ENCODE data around the gene CACNA1D. TPM values are rescaled to one million over a fixed set of nuclear protein-coding genes. Genes with fewer than 3 reads are reported as not detected.

Gene CACNA1D
- total and polyA plus RNA-seq, 9 of the 15 experiments (the other 6 are each of a cell fraction or from before 2014, with no cell fraction given), result 0.29 TPM; not detected in 8

DNA sequence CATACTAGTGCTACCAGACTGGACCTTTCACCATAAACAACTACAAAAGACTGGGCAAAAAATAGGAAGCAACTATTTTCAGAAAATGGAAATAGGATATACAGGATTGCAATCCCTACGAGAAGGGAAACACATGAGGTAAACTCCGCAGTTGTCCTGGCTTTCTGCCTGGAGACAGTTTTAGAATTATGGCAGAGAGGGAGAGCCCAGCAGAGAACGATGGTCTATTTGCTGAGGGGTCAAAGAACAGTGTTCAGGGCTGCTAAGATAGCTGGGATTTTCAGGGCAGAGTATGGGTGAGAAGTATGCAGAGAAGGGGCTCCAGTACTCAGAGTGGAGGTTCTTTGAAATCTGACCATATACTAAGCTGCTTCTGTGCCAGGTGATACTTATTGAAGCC is 188.4 kb downstream of the CACNA1D start (continued):
- TF ChIP-seq OTX1 (CRISPR knock-in tag; IDR thresholded peaks at IDR 0.05) (no peak), POU5F1 (IDR thresholded peaks at IDR 0.05; ENCODE audit: borderline replicate concordance, low read depth, low read length, partially characterized antibody) (no peak), HDAC8 (tag; IDR thresholded peaks at IDR 0.05) (no peak), CHD4 (IDR thresholded peaks at IDR 0.05; ENCODE audit: insufficient read depth, insufficient replicate concordance, low read depth, low read length, poor library complexity, severe bottlenecking) (no peak), NELFE (IDR thresholded peaks at IDR 0.05; ENCODE audit: insufficient read depth, insufficient read length) (no peak)
- TF ChIP-seq, protein P1, sequence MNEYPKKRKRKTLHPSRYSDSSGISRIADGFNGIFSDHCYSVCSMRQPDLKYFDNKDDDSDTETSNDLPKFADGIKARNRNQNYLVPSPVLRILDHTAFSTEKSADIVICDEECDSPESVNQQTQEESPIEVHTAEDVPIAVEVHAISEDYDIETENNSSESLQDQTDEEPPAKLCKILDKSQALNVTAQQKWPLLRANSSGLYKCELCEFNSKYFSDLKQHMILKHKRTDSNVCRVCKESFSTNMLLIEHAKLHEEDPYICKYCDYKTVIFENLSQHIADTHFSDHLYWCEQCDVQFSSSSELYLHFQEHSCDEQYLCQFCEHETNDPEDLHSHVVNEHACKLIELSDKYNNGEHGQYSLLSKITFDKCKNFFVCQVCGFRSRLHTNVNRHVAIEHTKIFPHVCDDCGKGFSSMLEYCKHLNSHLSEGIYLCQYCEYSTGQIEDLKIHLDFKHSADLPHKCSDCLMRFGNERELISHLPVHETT (CRISPR knock-in tag; conservative IDR thresholded peaks at IDR 0.05 in 1 of 2, IDR thresholded peaks at IDR 0.05 in 1 of 2), result no peak

DNA sequence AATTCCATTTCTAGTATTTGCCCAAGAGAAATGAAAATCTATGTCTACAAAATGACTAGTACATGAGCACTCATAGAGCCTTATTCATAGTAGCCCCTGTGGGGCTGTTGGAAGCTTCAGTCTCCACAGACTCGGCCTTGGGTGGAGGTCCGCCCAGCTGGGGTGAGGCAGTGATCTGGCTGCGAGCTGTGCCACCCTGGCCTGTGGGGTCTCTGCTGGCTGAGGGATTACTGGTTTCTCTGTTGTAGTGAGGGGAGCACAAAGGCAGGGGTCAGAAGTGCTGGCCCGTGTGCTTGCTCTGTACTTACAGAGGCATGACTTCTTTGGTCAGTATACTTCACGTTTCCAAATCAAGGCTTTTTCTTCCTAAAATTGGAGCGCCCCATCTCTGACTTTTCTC is 193.7 kb downstream of the CACNA1D start:
- Histone ChIP-seq H3K4me3 (no peak overlapping the region), H3K36me3 (ENCODE audit: control insufficient read depth, insufficient read depth, low read length) (no peaks in the 10 kb centered on the region), H4K20me1 (replicated peaks; ENCODE audit: control insufficient read depth, insufficient read depth, low read length) (no peaks in the 10 kb centered on the region), H3K9me1 (ENCODE audit: control insufficient read depth, insufficient read depth, low read length) (no peaks in the 10 kb centered on the region), H3K27ac (ENCODE audit: extremely low read depth, low read depth, low read length) (no peak overlapping the region), H2AFZ (ENCODE audit: low read depth, low read length) (no peak overlapping the region), H3K4me1 (replicated peaks in 1 of 2; ENCODE audit: control insufficient read depth in 2 of 2, insufficient read depth in 2 of 2, low read length in 2 of 2) (no peaks in the 10 kb centered on the region), H3K4me2 (ENCODE audit: insufficient read depth, low read length) (no peak overlapping the region), H3K79me2 (ENCODE audit: control insufficient read depth, insufficient read depth, low read length) (no peaks in the 10 kb centered on the region), H3K27me3 (ENCODE audit: control insufficient read depth in 2 of 2, insufficient read depth in 2 of 2, low read length in 2 of 2) (no peaks in the 10 kb centered on the region), H3K9me3 (replicated peaks; ENCODE audit: control insufficient read depth, insufficient read depth, low read depth, low read length) (no peaks in the 10 kb centered on the region), H3K9ac (ENCODE audit: insufficient read depth in 1 of 2, low read depth in 2 of 2, low read length in 2 of 2) (no peak overlapping the region)
- in situ Hi-C loops (cut with MboI) (no loop called here), intact Hi-C loops (cut with micrococcal nuclease) (no loop called here)
- TF ChIP-seq, protein P2, sequence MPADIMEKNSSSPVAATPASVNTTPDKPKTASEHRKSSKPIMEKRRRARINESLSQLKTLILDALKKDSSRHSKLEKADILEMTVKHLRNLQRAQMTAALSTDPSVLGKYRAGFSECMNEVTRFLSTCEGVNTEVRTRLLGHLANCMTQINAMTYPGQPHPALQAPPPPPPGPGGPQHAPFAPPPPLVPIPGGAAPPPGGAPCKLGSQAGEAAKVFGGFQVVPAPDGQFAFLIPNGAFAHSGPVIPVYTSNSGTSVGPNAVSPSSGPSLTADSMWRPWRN (IDR thresholded peaks at IDR 0.05; ENCODE audit: low read depth), result no peak
- TF ChIP-seq CAMTA2 (CRISPR knock-in tag; conservative IDR thresholded peaks at IDR 0.05), result no peak
- FAIRE-seq, result no peak
- no TSS peak for BruUV-seq (replicated peaks)
- no peak for DNase-seq (ENCODE audit: extremely low read depth in 1 of 4, low spot score in 3 of 4)
- CTCF ChIA-PET (ENCODE audit: low intra/inter-chr PET ratio), result no interaction called here
- WGBS (ENCODE audit: insufficient coverage, low coverage, missing lambda C conversion rate), result 0% methylated on average over 6 of the region's 6 CpGs
- POLR2A ChIA-PET, result interaction anchor here (1.1 kb wide), 1 partner anchor 9 kb away, joined by 3 read pairs; no protein-coding TSS in a partner anchor
- ATAC-seq, result no peak

Measured in K562 (cell line).